GM12878 (cell line): Measurements from ENCODE around the gene GPATCH3. TPM values are rescaled to one million over a fixed set of nuclear protein-coding genes. Genes with fewer than 3 reads are reported as not detected.

ENCODE experiments used
- ATAC-seq: fragments of 200-7000 bp; cut with Tn5 transposase; 3 replicates; pipeline ENCODE4 v1.9.1; 2020; ENCODE audit warnings: mild to moderate bottlenecking, moderate library complexity
- BruUV-seq: library from RNA; stranded (reverse); fragments of 400-500 nt; replicated peaks from 2 replicates; lab custom pipeline; 2021; lab: Mats Ljungman, UMichigan
- CTCF ChIA-PET: fragments of 300-600 bp; sonication (Branson Sonifier 250); formaldehyde crosslinking; extraction: SDS; loops from one replicate; lab custom pipeline; 2021; ENCODE audit warnings: inconsistent platforms; lab: Yijun Ruan, JAX
- POLR2A ChIA-PET: fragments of 350-600 bp; formaldehyde crosslinking; extraction: SDS; loops from one replicate; lab custom pipeline; 2021; ENCODE audit warnings: inconsistent platforms; lab: Charles Lee
- RAD21 ChIA-PET: fragments of 300-600 bp; sonication (Branson Sonifier 250); formaldehyde crosslinking; loops from one replicate; lab custom pipeline; 2023; ENCODE audit warnings: antibody characterized with exemption; ENCODE audit not compliant: unreplicated experiment; lab: Charles Lee
- SMC1A ChIA-PET: fragments of 300-600 bp; sonication (Branson Sonifier 250); formaldehyde crosslinking; loops from one replicate; lab custom pipeline; 2023; ENCODE audit not compliant: unreplicated experiment, uncharacterized antibody; lab: Charles Lee
- DNase-seq: peaks from one replicate; pipeline ENCODE4 v3.0.0-alpha.2; 2011; ENCODE audit warnings: low read depth, low spot score
- FAIRE-seq: peaks from 3 replicates; lab custom pipeline; 2011; peaks lifted over from hg19 to GRCh38; lab: Jason Lieb, UNC
- H2AFZ ChIP-seq: 2 replicates; pipeline ENCODE4 v1.6.0; 2011; ENCODE audit warnings: low read depth, low read length, control low read depth; ENCODE audit not compliant: control insufficient read depth
- H3K27ac ChIP-seq: 2 replicates; pipeline ENCODE4 v1.5.1; 2011; ENCODE audit warnings: control low read depth; ENCODE audit not compliant: control insufficient read depth, insufficient read depth
- H3K27me3 ChIP-seq, 2 experiments: replicated peaks in 1 of 2; 2 replicates each; pipeline versions ENCODE4 v1.6.0 to v1.6.1; 2011; ENCODE audit warnings: low read length in 1 of 2; ENCODE audit not compliant: control insufficient read depth in 2 of 2, insufficient read depth in 2 of 2
- H3K36me3 ChIP-seq, 2 experiments: 2 replicates each; pipeline ENCODE4 v1.5.1; 2011; ENCODE audit warnings: low read length in 1 of 2; ENCODE audit not compliant: control insufficient read depth in 2 of 2, insufficient read depth in 2 of 2
- H3K4me1 ChIP-seq: 2 replicates; pipeline ENCODE4 v1.6.1; 2011; ENCODE audit warnings: mild to moderate bottlenecking, low read length, moderate library complexity, mixed read lengths; ENCODE audit not compliant: control insufficient read depth, insufficient read depth
- H3K4me2 ChIP-seq: 2 replicates; pipeline ENCODE4 v1.6.0; 2011; ENCODE audit warnings: control low read depth; ENCODE audit not compliant: control insufficient read depth, insufficient read depth
- H3K4me3 ChIP-seq: fragments of 200-600 bp; sonication (generic); 2 replicates; pipeline ENCODE4 v1.5.1; 2016
- H3K79me2 ChIP-seq: 2 replicates; pipeline ENCODE4 v1.6.0; 2011; ENCODE audit warnings: low read length; ENCODE audit not compliant: control insufficient read depth, insufficient read depth
- H3K9ac ChIP-seq: 2 replicates; pipeline ENCODE4 v1.8.0; 2011; ENCODE audit warnings: low read length, control low read depth, mixed read lengths; ENCODE audit not compliant: control insufficient read depth, insufficient read depth
- H3K9me3 ChIP-seq: replicated peaks from 3 replicates; pipeline ENCODE4 v1.5.1; 2011; ENCODE audit warnings: mild to moderate bottlenecking, low read length; ENCODE audit not compliant: control insufficient read depth, insufficient read depth
- H4K20me1 ChIP-seq: 2 replicates; pipeline ENCODE4 v1.6.0; 2011; ENCODE audit not compliant: control insufficient read depth, insufficient read depth
- CHD1 ChIP-seq: IDR thresholded peaks from 2 replicates; pipeline ENCODE4 v1.6.1; 2012; ENCODE audit warnings: low read depth, low read length, improper control_type of control experiment
- CHD4 ChIP-seq: fragments of 200-600 bp; sonication (generic); IDR thresholded peaks from 2 replicates; pipeline ENCODE4 v1.6.1; 2016; ENCODE audit warnings: mild to moderate bottlenecking
- HDGF ChIP-seq: fragments of 450-650 bp; IDR thresholded peaks from 2 replicates; pipeline ENCODE4 v1.6.1; 2016; ENCODE audit warnings: antibody characterized with exemption
- IKZF2 ChIP-seq, 2 experiments: fragments of 450-650 bp; IDR thresholded peaks; 2 replicates each; pipeline ENCODE4 v1.6.1; 2017; ENCODE audit warnings: mild to moderate bottlenecking in 2 of 2, moderate library complexity in 2 of 2
- IRF3 ChIP-seq: fragments of 450-650 bp; IDR thresholded peaks from 2 replicates; pipeline ENCODE4 v1.6.1; 2014; ENCODE audit warnings: mild to moderate bottlenecking
- MLLT1 ChIP-seq: fragments of 450-650 bp; IDR thresholded peaks from 2 replicates; pipeline ENCODE4 v1.6.1; 2016; ENCODE audit warnings: mild to moderate bottlenecking
- PAX8 ChIP-seq: fragments of 450-650 bp; IDR thresholded peaks from 2 replicates; pipeline ENCODE4 v1.6.1; 2017; ENCODE audit warnings: mild to moderate bottlenecking, moderate library complexity
- POLR2AphosphoS5 ChIP-seq: IDR thresholded peaks from 2 replicates; pipeline ENCODE4 v1.6.1; 2011; ENCODE audit warnings: mild to moderate bottlenecking, low read length, inconsistent platforms
- RELA ChIP-seq: fragments of 450-650 bp; IDR thresholded peaks from 2 replicates; pipeline ENCODE4 v1.8.0; 2014; ENCODE audit warnings: borderline replicate concordance; ENCODE audit not compliant: partially characterized antibody
- TCF7 ChIP-seq: IDR thresholded peaks from 2 replicates; pipeline ENCODE4 v1.6.1; 2014; ENCODE audit warnings: antibody characterized with exemption, borderline replicate concordance
- ZBTB40 ChIP-seq: fragments of 450-650 bp; IDR thresholded peaks from 2 replicates; pipeline ENCODE4 v1.6.1; 2016; ENCODE audit warnings: mild to moderate bottlenecking, moderate library complexity, borderline replicate concordance
- ZNF592 ChIP-seq: fragments of 450-650 bp; IDR thresholded peaks from 2 replicates; pipeline ENCODE4 v1.6.1; 2017; ENCODE audit warnings: mild to moderate bottlenecking, moderate library complexity
- WGBS: methylation state at CpG from one replicate; pipeline ENCODE4 v1.1.6; 2016; ENCODE audit warnings: low lambda C conversion rate; ENCODE audit not compliant: insufficient replicate concordance, insufficient coverage; ENCODE audit errors: missing lambda C conversion rate; 5-methylcytosine and 5-hydroxymethylcytosine counted together
- in situ Hi-C: fragments of 300-500 bp; cut with MboI; formaldehyde crosslinking; loops from 9 replicates; pipeline ENCODE4 v1.14.3; 2018; ENCODE audit warnings: mixed read lengths
- intact Hi-C: fragments of 100-400 bp; cut with micrococcal nuclease; formaldehyde crosslinking; loops from one replicate; pipeline ENCODE4 v1.14.2; 2022; ENCODE audit not compliant: unreplicated experiment
- polyA plus RNA-seq, 11 experiments: library from polyadenylated mRNA; depleted of rRNA in 4 of 11; unstranded in 6 of 11; stranded (reverse) in 5 of 11; fragments of >200 nt; fragmentation: Nextera tagmentation in 4 of 11; fragmentation: Illumina TruSeq in 1 of 11; extraction: Ambion mirVana in 4 of 11; extraction: Trizol in 1 of 11; gene quantifications; 1 replicate in 1 of 11; 2 replicates in 10 of 11; pipeline versions ENCODE4 v1.2.1 to v1.2.3, GENCODE V29; 2011 to 2016; ENCODE audit warnings: inconsistent platforms in 2 of 11, missing spikeins in 2 of 11, low read depth in 1 of 11
- total RNA-seq, 4 experiments: library from RNA; depleted of rRNA in 3 of 4; stranded (reverse); fragments of >200 nt in 3 of 4; fragmentation: Illumina TruSeq in 1 of 4; extraction: Trizol in 1 of 4; gene quantifications; 2 replicates each; pipeline versions ENCODE4 v1.2.1 to v1.2.3, GENCODE V29; 2013 to 2021

The GPATCH3 gene
- total and polyA plus RNA-seq, 10 of the 15 experiments (the other 5 are each of a cell fraction or from before 2014, with no cell fraction given) = 0.56 to 13.4 (median 8.7) TPM

GRCh38 chr1:26890467-26890796 is 9.8 kb downstream of the GPATCH3 start:
- H3K36me3 ChIP-seq = peaks cover 7 to 10% of the 10 kb centered on the region in 2 experiments
- TF ChIP-seq IRF3 = no peak
- TF ChIP-seq RELA = no peak
- peak; percentile 48; the same call in 1 of the 2 replicates for TF ChIP-seq ZBTB40
- TF ChIP-seq CHD1 = no peak
- 0 out of 2 replicates have a peak, but pooled peaks have one; percentile 8 for TF ChIP-seq HDGF
- TF ChIP-seq IKZF2 (IDR thresholded peaks at IDR 0.05) = no peak
- TF ChIP-seq POLR2AphosphoS5 = 0 out of 2 replicates have a peak, but pooled peaks have one; percentile 4
- TF ChIP-seq TCF7 = no peak
- no peak for TF ChIP-seq ZNF592
- no peak for TF ChIP-seq PAX8
- TF ChIP-seq CHD4 = no peak
- peak; percentile 48; the same call in 1 of the 2 replicates for TF ChIP-seq MLLT1
- TF ChIP-seq, all 136 proteins: peak for 4
- H3K79me2 ChIP-seq = peaks cover 23% of the 10 kb centered on the region
- POLR2A ChIA-PET = interaction anchor here (0.5 to 3.1 kb wide), 6 partner anchors 10 to 52 kb away, joined by 3 to 33 read pairs (median 6); partner anchors contain the start of gene GPATCH3
- DNase-seq = no peak
- in situ Hi-C loops (no loop called here), intact Hi-C loops (no loop called here)
- H2AFZ ChIP-seq = peak overlapping the region; percentile 71
- peak overlapping the region; percentile 82 for H3K27ac ChIP-seq
- SMC1A ChIA-PET = interaction anchor here (0.6 to 4.4 kb wide), 9 partner anchors 9 to 288 kb away, joined by 3 to 18 read pairs (median 3); partner anchors contain the start of gene GPATCH3
- 0 out of 2 replicates have a peak, but pooled peaks cover 3% of the 10 kb centered on the region for H4K20me1 ChIP-seq
- 24% methylated on average over 12 of the region's 12 CpGs for WGBS
- CTCF ChIA-PET = interaction anchor here (0.6 to 2.8 kb wide), 10 partner anchors 9 to 360 kb away, joined by 3 to 12 read pairs (median 6); partner anchors contain the start of gene GPATCH3
- H3K4me2 ChIP-seq = peak overlapping the region; percentile 99
- H3K9me3 ChIP-seq = no peaks in the 10 kb centered on the region
- peaks cover 9% of the 10 kb centered on the region for H3K4me1 ChIP-seq
- RAD21 ChIA-PET = interaction anchor here (0.6 to 2.0 kb wide), 6 partner anchors 10 to 390 kb away, joined by 3 to 12 read pairs (median 4); partner anchors contain the start of genes GPATCH3 and PIGV
- H3K9ac ChIP-seq = peak overlapping the region; percentile 92
- FAIRE-seq = no peak
- ATAC-seq = peak; percentile 62
- peak overlapping the region; percentile 96 for H3K4me3 ChIP-seq
- no peaks in the 10 kb centered on the region for H3K27me3 ChIP-seq
- BruUV-seq = TSS peak; percentile 98
